T-cell (primary cell): Measurements from ENCODE around the gene LIPE. TPM values are rescaled to one million over a fixed set of nuclear protein-coding genes. Genes with fewer than 3 reads are reported as not detected.

Experiments
- ATAC-seq, 4 experiments: fragments of 200-7000 bp in 3 of 4; fragments of 150-1000 bp in 1 of 4; cut with Tn5 transposase; replicated peaks in 1 of 4; 1 replicate in 3 of 4; 2 replicates in 1 of 4; pipeline ENCODE4 v1.10.0; 2021; ENCODE audit warnings: moderate library complexity in 3 of 4, mild to moderate bottlenecking in 2 of 4, moderate number of reproducible peaks in 1 of 4
- CTCF ChIA-PET, 2 donors: fragments of 300-600 bp; sonication (Branson Sonifier 250); formaldehyde crosslinking; loops; one replicate each; lab custom pipeline; 2022; ENCODE audit warnings: antibody characterized with exemption in 2 of 2; lab: Charles Lee
- POLR2A ChIA-PET, 2 donors: fragments of 300-600 bp; sonication (Branson Sonifier 250); formaldehyde crosslinking; loops; one replicate each; lab custom pipeline; 2022; ENCODE audit warnings: antibody characterized with exemption in 2 of 2; lab: Charles Lee
- DNase-seq, 35 experiments: peaks; one replicate each; pipeline versions ENCODE4 v3.0.0 to v3.0.0-alpha.2; 2013 to 2023
- H3K27ac ChIP-seq: one replicate; pipeline ENCODE4 v1.5.1; 2013; ENCODE audit warnings: low read length
- H3K27me3 ChIP-seq, 2 experiments: replicated peaks in 1 of 2; 1 replicate in 1 of 2; 2 replicates in 1 of 2; pipeline versions ENCODE4 v1.6.1 to v1.7.0; 2013; ENCODE audit warnings: low read length in 1 of 2, mixed read lengths in 1 of 2; ENCODE audit not compliant: control insufficient read depth in 2 of 2, insufficient read depth in 2 of 2; ENCODE audit errors: extremely low read depth in 1 of 2
- H3K36me3 ChIP-seq, 2 donors: 1 replicate in 1 of 2; 2 replicates in 1 of 2; pipeline versions ENCODE4 v1.6.1 to v1.7.0; 2013; ENCODE audit warnings: low read length in 1 of 2; ENCODE audit not compliant: control insufficient read depth in 2 of 2, insufficient read depth in 1 of 2; ENCODE audit errors: extremely low read depth in 1 of 2
- H3K4me1 ChIP-seq, 2 experiments: 1 replicate in 1 of 2; 2 replicates in 1 of 2; pipeline versions ENCODE4 v1.6.1 to v1.7.0; 2013; ENCODE audit warnings: low read length in 2 of 2, mixed read lengths in 1 of 2; ENCODE audit not compliant: insufficient read depth in 2 of 2, control insufficient read depth in 1 of 2; ENCODE audit errors: extremely low read depth in 1 of 2
- H3K4me3 ChIP-seq, 2 donors: 1 replicate in 1 of 2; 2 replicates in 1 of 2; pipeline versions ENCODE4 v1.5.1 to v1.7.0; 2013; ENCODE audit warnings: mild to moderate bottlenecking in 2 of 2, low read length in 1 of 2, moderate library complexity in 1 of 2; ENCODE audit not compliant: control insufficient read depth in 1 of 2; ENCODE audit errors: extremely low read depth in 1 of 2
- H3K9me3 ChIP-seq: 2 replicates; pipeline ENCODE4 v1.7.0; 2013
- H3K27ac Mint-ChIP-seq, 2 donors: one replicate each; pipeline ENCODE4 v1.8.0; 2020 to 2021; ENCODE audit warnings: mild to moderate bottlenecking in 2 of 2, mixed read lengths in 2 of 2
- H3K27me3 Mint-ChIP-seq, 2 donors: one replicate each; pipeline ENCODE4 v1.8.0; 2021 to 2022; ENCODE audit warnings: mixed read lengths in 2 of 2
- H3K36me3 Mint-ChIP-seq: one replicate; pipeline ENCODE4 v1.8.0; 2021; ENCODE audit warnings: mixed read lengths
- H3K4me1 Mint-ChIP-seq, 3 donors: one replicate each; pipeline ENCODE4 v1.8.0; 2020 to 2022; ENCODE audit warnings: mixed read lengths in 3 of 3, mild to moderate bottlenecking in 1 of 3
- H3K4me3 Mint-ChIP-seq, 3 donors: one replicate each; pipeline ENCODE4 v1.8.0; 2020 to 2022; ENCODE audit warnings: mild to moderate bottlenecking in 3 of 3, mixed read lengths in 3 of 3, moderate library complexity in 3 of 3
- H3K9me3 Mint-ChIP-seq, 3 donors: one replicate each; pipeline ENCODE4 v1.8.0; 2020 to 2022; ENCODE audit warnings: mixed read lengths in 3 of 3
- WGBS: methylation state at CpG from one replicate; pipeline ENCODE4 v1.1.5; 2013; ENCODE audit warnings: missing lambda C conversion rate; ENCODE audit not compliant: insufficient coverage; 5-methylcytosine and 5-hydroxymethylcytosine counted together
- total RNA-seq, 35 experiments: library from RNA in 6 of 35; stranded (reverse) in 6 of 35; fragments of 120-200 nt in 1 of 35; gene quantifications; one replicate each; pipeline versions ENCODE4 v1.2.1 to v1.2.4 and lab custom pipeline; 2013 to 2026

The LIPE gene
- total RNA-seq (10 to 100 TPM; 16.2 to 44.4 (median 34.8) TPM), total RNA-seq (lab: John Stamatoyannopoulos, UW) (5.4 to 20.0 (median 10.8) reads per million in 29 experiments)
- total RNA-seq (2013): 13.9 TPM

DNA sequence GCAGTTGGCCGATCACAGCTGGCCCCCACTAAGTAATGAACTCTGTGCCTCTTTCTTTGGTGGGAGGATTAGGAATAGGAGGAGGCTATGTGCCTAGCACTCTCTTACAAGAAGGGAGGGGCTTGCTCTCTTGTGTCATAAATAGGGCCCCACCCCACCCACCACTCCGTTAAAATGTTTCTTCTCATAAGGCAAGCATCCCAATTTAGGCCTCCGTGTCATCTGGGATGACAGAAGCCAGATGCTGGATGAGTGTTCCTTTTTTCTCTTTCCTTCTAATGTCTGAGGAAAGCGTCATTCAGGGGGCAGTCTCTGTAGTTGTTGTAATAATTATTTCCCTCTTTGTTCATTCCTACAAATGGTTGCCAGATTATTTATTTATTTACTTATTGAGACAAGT is at the start of gene LIPE:
Gene LIPE, minus strand, starts transcription at position 76 of the 400 bp plus-strand sequence. CDS start 239 bp downstream, outside the sequence.
- H3K36me3 Mint-ChIP-seq: no peaks in the 10 kb centered on the region
- no peaks in the 10 kb centered on the region for H3K9me3 ChIP-seq
- CTCF ChIA-PET: no interaction called here
- DNase-seq (no peak), ATAC-seq (no peak)
- no peaks in the 10 kb centered on the region for H3K27me3 Mint-ChIP-seq
- H3K4me1 ChIP-seq: peaks cover 5 to 26% of the 10 kb centered on the region in 2 experiments
- no peaks in the 10 kb centered on the region for H3K36me3 ChIP-seq
- H3K9me3 Mint-ChIP-seq: no peaks in the 10 kb centered on the region
- H3K4me1 Mint-ChIP-seq: peaks cover 14 to 21% (median 15%) of the 10 kb centered on the region in 3 donors
- peak within 1 kb of the TSS in 1 of 2 donors; percentile 39 for H3K27ac Mint-ChIP-seq
- H3K4me3 ChIP-seq: no peak within 1 kb of the TSS
- no peak within 1 kb of the TSS for H3K4me3 Mint-ChIP-seq
- no CpG with 5 or more reads among the region's 4 CpGs for WGBS
- H3K27ac ChIP-seq: no peak within 1 kb of the TSS
- no peaks in the 10 kb centered on the region for H3K27me3 ChIP-seq
- POLR2A ChIA-PET: no interaction called here

GRCh38 chr19:42475366-42475765 is 48.2 kb upstream of the LIPE start:
- Histone ChIP-seq H3K4me1 (no peaks in the 10 kb centered on the region), H3K4me3 (no peak overlapping the region), H3K9me3 (no peaks in the 10 kb centered on the region), H3K27ac (no peak overlapping the region), H3K27me3 (no peaks in the 10 kb centered on the region), H3K36me3 (no peaks in the 10 kb centered on the region)
- ATAC-seq (no peak), DNase-seq (no peak)
- no CpG with 5 or more reads among the region's 4 CpGs for WGBS
- Mint-ChIP-seq H3K4me3 (no peak overlapping the region), H3K27me3 (peaks cover 0 to 11% of the 10 kb centered on the region in 2 donors), H3K4me1 (peaks cover under 1 to 10% (median 7%) of the 10 kb centered on the region in 3 donors), H3K27ac (no peak overlapping the region), H3K9me3 (no peaks in the 10 kb centered on the region), H3K36me3 (no peaks in the 10 kb centered on the region)
- ChIA-PET POLR2A (no interaction called here), CTCF (interaction anchor here (0.5 to 0.6 kb wide), 2 partner anchors 17 to 38 kb away, joined by 3 to 4 read pairs; no protein-coding TSS in a partner anchor)

- Histone ChIP-seq H3K4me1 (no peaks in the 10 kb centered on the region), H3K36me3 (no peaks in the 10 kb centered on the region), H3K9me3 (no peaks in the 10 kb centered on the region), H3K27ac (no peak overlapping the region), H3K27me3 (no peaks in the 10 kb centered on the region), H3K4me3 (no peak overlapping the region)
- no peaks in the 10 kb centered on the region for H3K36me3 Mint-ChIP-seq
- H3K4me1 Mint-ChIP-seq: peaks cover 0 to 7% (median 7%) of the 10 kb centered on the region in 3 donors
- no peak for ATAC-seq
- no peaks in the 10 kb centered on the region for H3K9me3 Mint-ChIP-seq
- 87% methylated on average over 3 of the region's 4 CpGs for WGBS
- POLR2A ChIA-PET: no interaction called here
- no peak overlapping the region for H3K27ac Mint-ChIP-seq
- no peak for DNase-seq
- CTCF ChIA-PET: no interaction called here
- H3K27me3 Mint-ChIP-seq: peaks cover 0 to 11% of the 10 kb centered on the region in 2 donors
- no peak overlapping the region for H3K4me3 Mint-ChIP-seq
These were observed 47.6 kb upstream of the LIPE start for GRCh38 chr19:42474743-42475142.

DNA sequence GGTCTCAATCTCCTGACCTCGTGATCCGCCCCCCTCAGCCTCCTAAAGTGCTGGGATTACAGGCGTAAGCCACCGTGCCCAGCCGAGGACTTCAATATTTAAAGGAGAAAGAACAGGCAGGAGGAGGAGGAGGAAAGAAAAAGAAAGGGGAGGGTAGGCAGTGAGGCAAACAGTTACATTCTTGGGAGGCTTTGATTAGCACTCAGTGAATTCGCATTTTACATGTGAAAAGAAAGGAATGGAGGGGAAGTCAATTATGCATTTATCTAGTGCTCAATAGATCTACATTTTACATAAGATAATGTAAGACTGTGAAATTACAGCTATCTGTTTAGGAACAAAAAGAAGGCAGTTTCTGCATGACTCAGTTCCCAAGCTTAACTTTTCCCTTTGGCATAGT is 46.5 kb upstream of the LIPE start:
- 87% methylated on average over 3 of the region's 6 CpGs for WGBS
- no peaks in the 10 kb centered on the region for H3K27me3 ChIP-seq
- H3K27ac ChIP-seq: no peak overlapping the region
- Mint-ChIP-seq H3K36me3 (no peaks in the 10 kb centered on the region), H3K4me1 (peaks cover 0 to 4% (median 3%) of the 10 kb centered on the region in 3 donors), H3K4me3 (no peak overlapping the region), H3K27ac (no peak overlapping the region), H3K9me3 (no peaks in the 10 kb centered on the region), H3K27me3 (peaks cover 0 to 11% of the 10 kb centered on the region in 2 donors)
- no peaks in the 10 kb centered on the region for H3K36me3 ChIP-seq
- ChIA-PET CTCF (no interaction called here), POLR2A (no interaction called here)
- no peaks in the 10 kb centered on the region for H3K9me3 ChIP-seq
- H3K4me3 ChIP-seq: no peak overlapping the region
- DNase-seq: no peak
- no peaks in the 10 kb centered on the region for H3K4me1 ChIP-seq
- ATAC-seq: no peak

DNA sequence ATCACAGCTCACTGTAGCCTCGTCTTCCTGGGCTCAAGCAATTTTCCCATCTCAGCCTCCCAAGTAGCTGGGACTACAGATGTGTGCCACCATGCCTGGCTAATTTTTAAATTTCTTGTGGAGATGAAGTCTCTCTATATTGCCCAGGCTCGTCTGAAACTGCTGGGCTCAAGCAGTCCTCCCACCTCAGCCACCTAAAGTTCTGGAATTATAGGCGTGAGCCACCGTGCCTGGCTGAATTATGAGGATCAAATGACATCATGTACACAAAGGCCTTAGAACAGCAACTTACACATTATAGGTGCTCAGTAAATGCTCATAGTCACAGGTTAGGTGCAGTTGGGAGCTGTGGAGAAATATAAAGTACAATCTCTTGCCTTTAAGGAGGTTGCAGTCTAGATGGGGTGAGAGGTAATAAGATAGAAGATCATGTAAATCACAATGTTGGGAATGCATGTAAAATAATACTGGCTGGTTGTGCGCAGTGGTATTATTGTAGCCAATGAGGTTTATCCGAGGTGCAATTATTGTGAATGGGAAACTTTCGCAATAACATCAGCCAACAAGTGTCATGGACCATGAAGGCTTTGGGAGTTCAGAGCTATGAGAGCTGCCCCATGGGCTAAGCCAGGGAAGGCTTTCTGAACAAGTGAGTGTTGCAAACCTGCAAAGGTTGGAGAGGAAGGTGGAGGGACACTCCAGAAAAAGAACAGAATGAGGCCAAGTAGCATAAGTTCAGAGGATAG is 45.4 kb upstream of the LIPE start:
- H3K4me1 Mint-ChIP-seq: peaks cover 0 to 4% (median 3%) of the 10 kb centered on the region in 3 donors
- H3K4me3 Mint-ChIP-seq: no peak overlapping the region
- no peaks in the 10 kb centered on the region for H3K9me3 Mint-ChIP-seq
- CTCF ChIA-PET: no interaction called here
- Histone ChIP-seq H3K36me3 (no peaks in the 10 kb centered on the region), H3K4me1 (no peaks in the 10 kb centered on the region), H3K27me3 (no peaks in the 10 kb centered on the region), H3K9me3 (no peaks in the 10 kb centered on the region), H3K4me3 (no peak overlapping the region), H3K27ac (no peak overlapping the region)
- POLR2A ChIA-PET: no interaction called here
- DNase-seq (no peak), ATAC-seq (no peak)
- no peaks in the 10 kb centered on the region for H3K36me3 Mint-ChIP-seq
- H3K27me3 Mint-ChIP-seq: peaks cover 0 to 11% of the 10 kb centered on the region in 2 donors
- H3K27ac Mint-ChIP-seq: no peak overlapping the region
- 90% methylated on average over 4 of the region's 7 CpGs for WGBS

GRCh38 chr19:42471554-42472249 is 44.5 kb upstream of the LIPE start:
- no peak overlapping the region for H3K4me3 ChIP-seq
- no peak for ATAC-seq
- Mint-ChIP-seq H3K9me3 (no peaks in the 10 kb centered on the region), H3K4me1 (peaks cover 6 to 10% (median 9%) of the 10 kb centered on the region in 3 donors), H3K27ac (no peak overlapping the region), H3K4me3 (no peak overlapping the region), H3K36me3 (no peaks in the 10 kb centered on the region), H3K27me3 (peaks cover 0 to 11% of the 10 kb centered on the region in 2 donors)
- ChIA-PET CTCF (no interaction called here), POLR2A (no interaction called here)
- no peak for DNase-seq
- no peaks in the 10 kb centered on the region for H3K27me3 ChIP-seq
- no peaks in the 10 kb centered on the region for H3K9me3 ChIP-seq
- WGBS: 84% methylated on average over 6 of the region's 7 CpGs
- H3K36me3 ChIP-seq: no peaks in the 10 kb centered on the region
- no peaks in the 10 kb centered on the region for H3K4me1 ChIP-seq
- H3K27ac ChIP-seq: no peak overlapping the region
